CD4-positive, alpha-beta T cell treated with Interleukin-1 beta for 1 hour (primary cell): ENCODE results near the gene BUD23.
"Not testable (repeated sequence)": the region's sequence is repeated elsewhere in the genome, so short reads cannot be mapped to it uniquely, and the experiment has no call there.

Experiments
- DNase-seq, 2 donors: peaks; one replicate each; pipeline ENCODE4 v3.0.0-alpha.2; 2020 to 2022

The BUD23 gene

DNA sequence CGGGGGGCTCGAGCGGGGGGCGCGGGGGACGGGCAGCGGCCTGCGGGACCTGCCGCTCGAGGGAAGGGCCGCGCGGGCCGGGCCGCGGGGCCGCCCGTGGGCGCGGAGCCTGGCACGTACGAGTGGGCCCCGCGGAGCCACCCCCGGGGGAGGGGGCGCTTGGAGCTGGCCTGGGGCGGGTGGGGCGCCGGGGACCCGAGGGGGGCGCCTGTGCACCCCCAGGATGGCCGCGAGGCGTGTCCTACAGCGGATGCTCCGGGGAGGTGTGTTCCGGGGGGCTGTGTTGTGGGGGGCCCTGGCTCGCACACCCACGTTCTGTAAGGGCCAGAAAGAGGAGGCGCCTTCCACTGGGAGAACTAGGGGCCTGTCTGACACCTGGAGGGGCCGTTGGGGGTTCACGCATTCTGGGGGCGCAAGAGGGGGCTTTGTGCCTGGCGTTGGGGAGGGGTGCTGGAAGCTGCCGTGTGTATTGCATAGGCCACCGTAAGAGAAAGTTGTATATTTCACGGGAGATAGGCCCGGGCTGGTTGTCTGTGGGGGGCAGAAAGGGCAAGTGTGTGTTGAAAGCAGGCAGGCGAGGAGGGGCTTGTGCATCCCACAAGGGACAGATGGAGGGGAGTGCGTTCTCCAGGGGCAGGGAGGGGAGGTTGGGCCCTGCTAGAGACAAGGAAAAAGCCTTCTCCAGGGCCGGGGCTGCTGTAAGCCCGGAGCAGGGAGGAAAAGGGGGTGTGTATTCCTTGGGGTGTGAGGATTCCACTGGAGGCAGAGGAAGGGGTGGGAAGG lies 15.1 kb upstream of the BUD23 start:
- no peak for DNase-seq

DNA sequence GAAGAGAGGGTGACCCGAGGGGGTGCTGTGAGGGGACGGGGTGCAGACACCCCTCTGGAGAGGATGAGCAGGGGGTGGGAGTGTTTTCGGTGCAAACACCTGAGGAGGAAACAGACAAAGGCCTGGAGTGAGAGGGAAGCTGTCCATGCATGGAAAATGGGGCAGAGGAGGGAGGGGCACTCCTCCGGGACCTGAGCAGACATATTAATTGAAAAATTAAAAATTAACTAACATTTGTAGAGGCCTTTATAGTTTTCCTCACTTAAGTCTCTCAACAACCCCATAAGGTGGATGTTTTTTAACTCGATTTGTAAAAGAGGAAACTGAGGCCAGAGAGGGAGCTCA lies 14.5 kb upstream of the BUD23 start:
- DNase-seq, result no peak

- DNase-seq, result no peak
Measured at GRCh38 chr7:73669288-73669701, 14.1 kb upstream of the BUD23 start.

- no peak for DNase-seq
Measured at GRCh38 chr7:73669858-73670385, 13.5 kb upstream of the BUD23 start.

- DNase-seq, result no peak
Measured at GRCh38 chr7:73671322-73671661, 12.1 kb upstream of the BUD23 start.

DNA sequence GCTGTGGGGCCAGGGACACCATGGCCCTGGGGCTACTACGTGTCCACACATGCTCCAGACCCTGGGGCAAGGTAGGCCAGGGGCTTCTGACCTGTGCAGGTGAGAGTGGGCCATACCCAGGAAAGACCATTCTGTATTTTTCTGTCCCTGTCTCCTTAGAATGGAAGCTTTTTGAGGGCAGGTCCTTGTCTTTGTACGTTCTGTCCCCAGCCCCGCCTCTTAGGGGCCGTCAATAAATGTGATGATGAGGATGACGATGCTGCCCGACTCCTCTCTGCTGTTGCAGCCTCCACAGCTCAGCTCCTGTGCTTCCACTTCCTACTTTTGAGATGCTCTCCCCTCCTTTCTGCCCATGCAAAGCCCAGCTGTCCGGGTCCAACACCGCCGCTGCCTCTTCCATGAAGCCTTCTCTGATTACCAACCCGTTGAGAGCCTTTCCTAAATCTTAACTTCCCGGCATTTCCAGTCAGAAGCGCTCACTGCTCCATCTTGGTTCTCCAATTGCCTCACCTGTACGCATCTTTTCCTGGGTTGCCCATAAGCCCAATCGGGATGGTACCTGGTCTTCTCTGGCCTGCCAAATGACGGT lies 11.4 kb upstream of the BUD23 start:
- no peak for DNase-seq

DNA sequence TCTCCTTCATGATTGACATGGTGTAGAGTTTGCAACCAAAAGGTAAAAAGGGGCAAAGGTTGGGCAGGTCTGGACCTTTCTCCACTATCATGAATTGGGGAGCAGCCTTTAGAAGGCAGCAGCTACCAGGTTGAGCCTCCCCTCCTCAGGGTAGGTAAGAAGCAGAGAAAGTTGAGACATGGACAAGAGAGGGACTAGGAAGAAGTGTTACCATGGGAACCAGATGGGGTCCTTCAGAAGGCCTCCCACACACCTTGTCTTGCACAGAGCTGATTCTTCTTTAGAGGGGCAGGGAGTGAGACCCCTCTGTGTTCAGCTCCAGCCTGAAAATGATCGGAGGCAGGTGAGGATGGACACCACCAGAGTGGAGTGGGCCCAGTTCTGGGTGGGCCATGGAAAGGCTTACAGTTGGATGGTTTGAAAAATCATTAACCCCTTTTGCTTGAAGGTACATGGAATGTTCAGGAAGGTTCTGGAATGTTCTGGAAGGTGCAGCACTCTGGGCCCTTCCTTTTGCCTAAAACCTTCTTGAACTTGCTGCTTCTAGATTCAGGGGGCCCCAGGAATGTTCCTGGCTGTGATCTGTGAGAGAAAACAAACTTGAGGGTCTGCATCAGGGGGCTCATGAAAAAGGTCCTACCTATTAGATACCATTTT lies 8.8 kb upstream of the BUD23 start:
- DNase-seq, result no peak

GRCh38 chr7:73676062-73676461 lies 7.3 kb upstream of the BUD23 start:
- DNase-seq, result not testable (repeated sequence)

- no peak for DNase-seq
Measured at GRCh38 chr7:73678862-73679261, 4.5 kb upstream of the BUD23 start.

DNA sequence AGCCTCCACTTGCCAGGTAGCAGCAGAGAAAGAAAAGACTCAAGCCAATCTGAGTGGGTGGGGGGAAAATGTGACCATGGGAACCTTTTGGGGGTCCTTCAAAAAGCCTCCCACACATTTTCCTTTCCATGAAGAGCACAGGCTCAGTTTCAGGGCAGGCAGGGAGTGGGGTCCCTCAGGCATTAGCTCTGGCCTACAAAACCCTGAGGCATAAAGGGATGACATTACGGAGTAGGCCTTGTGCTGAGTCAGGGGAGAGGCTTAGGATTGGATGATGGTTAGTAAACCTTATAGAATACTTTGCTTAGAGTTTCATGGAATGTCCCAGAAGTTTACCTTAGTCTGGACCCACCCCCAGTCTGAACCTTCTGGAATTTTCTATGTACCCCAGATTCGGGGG lies 3.7 kb upstream of the BUD23 start:
- DNase-seq, result no peak

GRCh38 chr7:73680501-73680900 lies 2.9 kb upstream of the BUD23 start:
- DNase-seq, result no peak

DNA sequence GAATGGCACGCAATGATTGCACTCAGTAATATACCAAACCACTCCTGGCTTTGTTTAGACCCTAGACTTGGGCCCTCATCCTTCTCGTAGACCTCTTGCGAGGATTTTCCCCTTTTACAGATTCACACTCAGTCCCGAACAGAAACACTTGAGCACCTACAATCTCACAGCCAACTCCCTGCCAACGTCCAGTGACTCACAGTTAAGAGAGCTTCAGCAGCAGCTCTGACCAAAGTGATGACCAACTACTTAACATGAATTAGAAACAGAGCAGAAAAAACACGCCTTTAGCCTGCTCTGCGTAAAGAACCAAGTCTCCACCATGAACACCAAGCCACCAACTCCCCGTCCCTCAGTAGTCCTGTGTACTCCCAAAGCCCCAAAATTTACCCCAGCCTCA lies 2.4 kb upstream of the BUD23 start:
- DNase-seq, result no peak

- DNase-seq, result no peak
Measured at GRCh38 chr7:73682745-73683055, 697 bp upstream of the BUD23 start.

GRCh38 chr7:73683788-73684693 lies 644 bp downstream of the BUD23 start:
- no peak for DNase-seq

- no peak for DNase-seq
Measured at GRCh38 chr7:73685311-73685710, 1.9 kb downstream of the BUD23 start.

DNA sequence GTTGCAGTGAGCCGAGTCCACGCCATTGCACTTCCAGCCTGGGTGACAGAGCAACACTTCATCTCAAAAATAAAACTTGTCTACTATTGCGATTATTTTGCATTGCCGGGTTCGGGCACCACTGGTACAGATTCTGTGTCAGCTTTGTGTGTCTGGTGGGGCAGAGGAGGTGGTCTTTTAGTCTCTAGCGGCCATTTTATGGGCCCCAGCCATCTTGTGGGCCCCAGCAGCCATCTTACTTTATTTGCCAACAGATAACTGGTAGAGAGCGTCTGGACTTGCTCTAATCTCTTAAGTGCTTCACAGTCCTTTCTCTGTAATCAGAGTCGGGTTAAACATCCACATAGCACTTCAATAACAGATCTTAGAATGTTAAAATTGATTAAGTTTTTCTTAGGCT lies 4.9 kb downstream of the BUD23 start:
- DNase-seq, result no peak

GRCh38 chr7:73690646-73691045 lies 7.2 kb downstream of the BUD23 start:
- DNase-seq, result no peak

GRCh38 chr7:73696372-73696771 lies 13.0 kb downstream of the BUD23 start:
- no peak for DNase-seq

GRCh38 chr7:73698410-73698809 lies 15.0 kb downstream of the BUD23 start:
- no peak for DNase-seq

GRCh38 chr7:73699370-73700068 lies 16.1 kb downstream of the BUD23 start:
- DNase-seq, result no peak

GRCh38 chr7:73700069-73700423 lies 16.6 kb downstream of the BUD23 start:
- DNase-seq, result no peak

GRCh38 chr7:73700581-73701134 lies 17.3 kb downstream of the BUD23 start:
- no peak for DNase-seq
